Liver (tissue), 9 donors: ENCODE results near the gene SPATA4. TPM values are rescaled to one million over a fixed set of nuclear protein-coding genes. Genes with fewer than 3 reads are reported as not detected.

Experiments
- DNase-seq: peaks from one replicate; pipeline ENCODE4 v3.0.0-alpha.2; 2017; ENCODE audit warnings: low spot score
- H3K27ac ChIP-seq, 2 donors: one replicate each; pipeline ENCODE4 v1.7.0; 2013; ENCODE audit warnings: inconsistent platforms in 2 of 2, low read length in 2 of 2, control low read depth in 1 of 2, low read depth in 1 of 2, mild to moderate bottlenecking in 1 of 2
- H3K27me3 ChIP-seq, 4 donors: one replicate each; pipeline versions ENCODE4 v1.6.1 to v1.7.0; 2013; ENCODE audit warnings: low read length in 3 of 4, inconsistent platforms in 1 of 4, mild to moderate bottlenecking in 1 of 4, moderate library complexity in 1 of 4; ENCODE audit not compliant: control insufficient read depth in 4 of 4, insufficient read depth in 4 of 4
- H3K36me3 ChIP-seq, 4 donors: one replicate each; pipeline versions ENCODE4 v1.6.1 to v1.7.0; 2013; ENCODE audit warnings: low read length in 3 of 4, mild to moderate bottlenecking in 3 of 4, low read depth in 1 of 4, moderate library complexity in 1 of 4; ENCODE audit not compliant: control insufficient read depth in 4 of 4, insufficient read depth in 3 of 4
- H3K4me1 ChIP-seq, 4 donors: one replicate each; pipeline versions ENCODE4 v1.6.1 to v1.7.0; 2013; ENCODE audit warnings: low read length in 3 of 4, mild to moderate bottlenecking in 3 of 4, moderate library complexity in 1 of 4; ENCODE audit not compliant: control insufficient read depth in 4 of 4, insufficient read depth in 4 of 4
- H3K4me3 ChIP-seq, 3 donors: one replicate each; pipeline versions ENCODE4 v1.6.1 to v1.7.0; 2013; ENCODE audit warnings: low read length in 3 of 3, control low read depth in 1 of 3, low read depth in 1 of 3, mild to moderate bottlenecking in 1 of 3
- H3K9ac ChIP-seq, 2 donors: one replicate each; pipeline ENCODE4 v1.7.0; 2013; ENCODE audit warnings: low read length in 2 of 2, mild to moderate bottlenecking in 2 of 2, moderate library complexity in 2 of 2, control low read depth in 1 of 2, low read depth in 1 of 2
- H3K9me3 ChIP-seq, 4 donors: one replicate each; pipeline versions ENCODE4 v1.6.1 to v1.7.0; 2013; ENCODE audit warnings: low read length in 3 of 4; ENCODE audit not compliant: control insufficient read depth in 4 of 4
- EGR1 ChIP-seq, 2 donors: IDR thresholded peaks; 2 replicates each; pipeline ENCODE4 v1.6.1; 2016 to 2018; ENCODE audit warnings: antibody characterized with exemption in 2 of 2, low read depth in 2 of 2
- FOXA1 ChIP-seq: IDR thresholded peaks from 2 replicates; pipeline ENCODE4 v1.6.1; 2016; ENCODE audit warnings: antibody characterized with exemption
- FOXA2 ChIP-seq: IDR thresholded peaks from 2 replicates; pipeline ENCODE4 v1.6.1; 2016; ENCODE audit warnings: antibody characterized with exemption
- GABPA ChIP-seq, 2 donors: IDR thresholded peaks in 1 of 2; conservative IDR thresholded peaks in 1 of 2; 2 replicates each; pipeline ENCODE4 v1.6.1; 2016; ENCODE audit warnings: antibody characterized with exemption in 2 of 2, mild to moderate bottlenecking in 1 of 2, moderate library complexity in 1 of 2
- HNF4A ChIP-seq, 2 donors: conservative IDR thresholded peaks; 2 replicates each; pipeline ENCODE4 v1.6.1; 2016; ENCODE audit warnings: antibody characterized with exemption in 2 of 2, mild to moderate bottlenecking in 2 of 2
- HNF4G ChIP-seq: IDR thresholded peaks from 2 replicates; pipeline ENCODE4 v1.6.1; 2016; ENCODE audit warnings: antibody characterized with exemption
- JUND ChIP-seq, 2 donors: IDR thresholded peaks; 2 replicates each; pipeline ENCODE4 v1.6.1; 2016; ENCODE audit warnings: antibody characterized with exemption in 2 of 2
- NR2F2 ChIP-seq: IDR thresholded peaks from 2 replicates; pipeline ENCODE4 v1.6.1; 2016; ENCODE audit warnings: antibody characterized with exemption
- RAD21 ChIP-seq, 2 donors: IDR thresholded peaks; 2 replicates each; pipeline ENCODE4 v1.6.1; 2016; ENCODE audit warnings: antibody characterized with exemption in 2 of 2, mild to moderate bottlenecking in 2 of 2
- RXRA ChIP-seq, 2 donors: IDR thresholded peaks; 2 replicates each; pipeline ENCODE4 v1.6.1; 2017 to 2018; ENCODE audit warnings: antibody characterized with exemption in 2 of 2, mild to moderate bottlenecking in 1 of 2
- SP1 ChIP-seq: IDR thresholded peaks from 2 replicates; pipeline ENCODE4 v1.6.1; 2018; ENCODE audit warnings: antibody characterized with exemption, mild to moderate bottlenecking
- TAF1 ChIP-seq: conservative IDR thresholded peaks from 2 replicates; pipeline ENCODE4 v1.6.1; 2016; ENCODE audit warnings: antibody characterized with exemption, mild to moderate bottlenecking
- YY1 ChIP-seq: IDR thresholded peaks from 2 replicates; pipeline ENCODE4 v1.6.1; 2016; ENCODE audit warnings: antibody characterized with exemption, mild to moderate bottlenecking
- WGBS: extraction: QIAGEN DNeasy Blood & Tissue Kit; methylation state at CpG from one replicate; pipeline ENCODE4 v1.1.7; 2013; 5-methylcytosine and 5-hydroxymethylcytosine counted together
- polyA plus RNA-seq, 2 donors: library from polyadenylated mRNA; stranded (reverse) in 1 of 2; unstranded in 1 of 2; fragments of 200-250 nt in 1 of 2; fragments of >200 nt in 1 of 2; fragmentation: Nextera tagmentation in 1 of 2; extraction: Ambion mirVana in 1 of 2; gene quantifications; one replicate each; pipeline versions ENCODE4 v1.2.1 to v1.2.3, GENCODE V29; 2013 to 2015
- total RNA-seq, 2 donors: library from RNA; depleted of rRNA; stranded (reverse); fragments of >200 nt; gene quantifications; one replicate each; pipeline ENCODE4 v1.2.3, GENCODE V29; 2014
- TF ChIP-seq, protein P1 (sequence below): IDR thresholded peaks from 2 replicates; pipeline ENCODE4 v1.6.1; 2016; ENCODE audit warnings: antibody characterized with exemption, mild to moderate bottlenecking
- TF ChIP-seq, protein P2 (sequence below): IDR thresholded peaks from 2 replicates; pipeline ENCODE4 v1.6.1; 2016; ENCODE audit warnings: antibody characterized with exemption
- TF ChIP-seq, protein P3 (sequence below): fragments of 150-350 bp; IDR thresholded peaks from 2 replicates; pipeline ENCODE4 v1.5.1; 2017; ENCODE audit warnings: improper control_type of control experiment, low read depth, low read length; ENCODE audit not compliant: missing input control
- TF ChIP-seq, protein P4 (sequence below): IDR thresholded peaks from 2 replicates; pipeline ENCODE4 v1.6.1; 2016; ENCODE audit warnings: antibody characterized with exemption
- TF ChIP-seq, protein P5 (sequence below): IDR thresholded peaks from 2 replicates; pipeline ENCODE4 v1.6.1; 2016; ENCODE audit warnings: antibody characterized with exemption
- donor health status: healthy.
- donor health status: healthy.
- donor health status: healthy.
- donor health status: healthy.
- donor health status: healthy.

The SPATA4 gene
- total and polyA plus RNA-seq, 4 donors: 0.14 TPM; not detected in 3

DNA sequence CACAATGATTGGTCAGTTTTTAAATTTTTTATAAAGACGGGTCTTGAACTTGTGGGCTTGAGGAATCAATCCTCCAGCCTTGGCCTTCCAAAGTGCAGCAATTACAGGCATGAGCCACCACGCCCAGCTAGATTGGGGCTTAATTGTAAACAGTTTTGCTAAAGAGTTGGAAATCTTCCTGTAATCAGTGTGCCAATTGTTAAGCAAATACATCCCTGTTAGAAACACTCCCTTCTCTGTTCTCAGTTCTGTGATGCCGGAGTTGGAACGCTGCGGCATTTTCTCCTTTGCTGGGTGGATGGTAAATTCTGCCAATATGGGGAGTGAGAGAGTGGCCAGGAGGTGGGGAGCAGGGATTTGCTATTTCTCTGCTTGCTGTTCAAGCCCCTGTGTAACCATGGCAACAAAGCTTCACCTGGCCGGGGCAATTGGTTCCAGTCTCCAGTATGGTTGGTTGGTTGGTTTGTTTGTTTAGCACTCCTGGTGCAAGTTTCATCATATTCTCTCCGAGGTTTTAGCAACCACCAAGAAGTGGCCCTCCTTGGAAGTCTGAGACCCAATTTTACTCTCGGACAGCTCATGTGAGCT lies 3.0 kb upstream of the SPATA4 start:
- no peak for DNase-seq
- H3K27ac ChIP-seq: no peak overlapping the region
- H3K4me3 ChIP-seq: no peak overlapping the region
- H3K4me1 ChIP-seq: peaks cover 0 to 7% (median 3%) of the 10 kb centered on the region in 4 donors
- H3K9ac ChIP-seq: no peak overlapping the region
- WGBS: 74% methylated on average over 8 of the region's 8 CpGs
- H3K9me3 ChIP-seq: no peaks in the 10 kb centered on the region
- H3K36me3 ChIP-seq: no peaks in the 10 kb centered on the region
- TF ChIP-seq EGR1 (IDR thresholded peaks at IDR 0.05; ENCODE audit: low read depth in 2 of 2) (no peak), SP1 (no peak), FOXA1 (no peak), RAD21 (IDR thresholded peaks at IDR 0.05) (no peak), JUND (IDR thresholded peaks at IDR 0.05) (no peak), HNF4G (no peak), NR2F2 (no peak), GABPA (IDR thresholded peaks at IDR 0.05 in 1 of 2, conservative IDR thresholded peaks at IDR 0.05 in 1 of 2) (no peak), YY1 (no peak), RXRA (IDR thresholded peaks at IDR 0.05) (no peak), HNF4A (conservative IDR thresholded peaks at IDR 0.05) (no peak), FOXA2 (no peak), TAF1 (no peak)
- TF ChIP-seq, protein P1, sequence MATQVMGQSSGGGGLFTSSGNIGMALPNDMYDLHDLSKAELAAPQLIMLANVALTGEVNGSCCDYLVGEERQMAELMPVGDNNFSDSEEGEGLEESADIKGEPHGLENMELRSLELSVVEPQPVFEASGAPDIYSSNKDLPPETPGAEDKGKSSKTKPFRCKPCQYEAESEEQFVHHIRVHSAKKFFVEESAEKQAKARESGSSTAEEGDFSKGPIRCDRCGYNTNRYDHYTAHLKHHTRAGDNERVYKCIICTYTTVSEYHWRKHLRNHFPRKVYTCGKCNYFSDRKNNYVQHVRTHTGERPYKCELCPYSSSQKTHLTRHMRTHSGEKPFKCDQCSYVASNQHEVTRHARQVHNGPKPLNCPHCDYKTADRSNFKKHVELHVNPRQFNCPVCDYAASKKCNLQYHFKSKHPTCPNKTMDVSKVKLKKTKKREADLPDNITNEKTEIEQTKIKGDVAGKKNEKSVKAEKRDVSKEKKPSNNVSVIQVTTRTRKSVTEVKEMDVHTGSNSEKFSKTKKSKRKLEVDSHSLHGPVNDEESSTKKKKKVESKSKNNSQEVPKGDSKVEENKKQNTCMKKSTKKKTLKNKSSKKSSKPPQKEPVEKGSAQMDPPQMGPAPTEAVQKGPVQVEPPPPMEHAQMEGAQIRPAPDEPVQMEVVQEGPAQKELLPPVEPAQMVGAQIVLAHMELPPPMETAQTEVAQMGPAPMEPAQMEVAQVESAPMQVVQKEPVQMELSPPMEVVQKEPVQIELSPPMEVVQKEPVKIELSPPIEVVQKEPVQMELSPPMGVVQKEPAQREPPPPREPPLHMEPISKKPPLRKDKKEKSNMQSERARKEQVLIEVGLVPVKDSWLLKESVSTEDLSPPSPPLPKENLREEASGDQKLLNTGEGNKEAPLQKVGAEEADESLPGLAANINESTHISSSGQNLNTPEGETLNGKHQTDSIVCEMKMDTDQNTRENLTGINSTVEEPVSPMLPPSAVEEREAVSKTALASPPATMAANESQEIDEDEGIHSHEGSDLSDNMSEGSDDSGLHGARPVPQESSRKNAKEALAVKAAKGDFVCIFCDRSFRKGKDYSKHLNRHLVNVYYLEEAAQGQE: no peak
- TF ChIP-seq, protein P2, sequence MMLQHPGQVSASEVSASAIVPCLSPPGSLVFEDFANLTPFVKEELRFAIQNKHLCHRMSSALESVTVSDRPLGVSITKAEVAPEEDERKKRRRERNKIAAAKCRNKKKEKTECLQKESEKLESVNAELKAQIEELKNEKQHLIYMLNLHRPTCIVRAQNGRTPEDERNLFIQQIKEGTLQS: no peak
- TF ChIP-seq, protein P3, sequence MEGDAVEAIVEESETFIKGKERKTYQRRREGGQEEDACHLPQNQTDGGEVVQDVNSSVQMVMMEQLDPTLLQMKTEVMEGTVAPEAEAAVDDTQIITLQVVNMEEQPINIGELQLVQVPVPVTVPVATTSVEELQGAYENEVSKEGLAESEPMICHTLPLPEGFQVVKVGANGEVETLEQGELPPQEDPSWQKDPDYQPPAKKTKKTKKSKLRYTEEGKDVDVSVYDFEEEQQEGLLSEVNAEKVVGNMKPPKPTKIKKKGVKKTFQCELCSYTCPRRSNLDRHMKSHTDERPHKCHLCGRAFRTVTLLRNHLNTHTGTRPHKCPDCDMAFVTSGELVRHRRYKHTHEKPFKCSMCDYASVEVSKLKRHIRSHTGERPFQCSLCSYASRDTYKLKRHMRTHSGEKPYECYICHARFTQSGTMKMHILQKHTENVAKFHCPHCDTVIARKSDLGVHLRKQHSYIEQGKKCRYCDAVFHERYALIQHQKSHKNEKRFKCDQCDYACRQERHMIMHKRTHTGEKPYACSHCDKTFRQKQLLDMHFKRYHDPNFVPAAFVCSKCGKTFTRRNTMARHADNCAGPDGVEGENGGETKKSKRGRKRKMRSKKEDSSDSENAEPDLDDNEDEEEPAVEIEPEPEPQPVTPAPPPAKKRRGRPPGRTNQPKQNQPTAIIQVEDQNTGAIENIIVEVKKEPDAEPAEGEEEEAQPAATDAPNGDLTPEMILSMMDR: no peak
- TF ChIP-seq, protein P4, sequence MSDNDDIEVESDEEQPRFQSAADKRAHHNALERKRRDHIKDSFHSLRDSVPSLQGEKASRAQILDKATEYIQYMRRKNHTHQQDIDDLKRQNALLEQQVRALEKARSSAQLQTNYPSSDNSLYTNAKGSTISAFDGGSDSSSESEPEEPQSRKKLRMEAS: no peak
- TF ChIP-seq, protein P5, sequence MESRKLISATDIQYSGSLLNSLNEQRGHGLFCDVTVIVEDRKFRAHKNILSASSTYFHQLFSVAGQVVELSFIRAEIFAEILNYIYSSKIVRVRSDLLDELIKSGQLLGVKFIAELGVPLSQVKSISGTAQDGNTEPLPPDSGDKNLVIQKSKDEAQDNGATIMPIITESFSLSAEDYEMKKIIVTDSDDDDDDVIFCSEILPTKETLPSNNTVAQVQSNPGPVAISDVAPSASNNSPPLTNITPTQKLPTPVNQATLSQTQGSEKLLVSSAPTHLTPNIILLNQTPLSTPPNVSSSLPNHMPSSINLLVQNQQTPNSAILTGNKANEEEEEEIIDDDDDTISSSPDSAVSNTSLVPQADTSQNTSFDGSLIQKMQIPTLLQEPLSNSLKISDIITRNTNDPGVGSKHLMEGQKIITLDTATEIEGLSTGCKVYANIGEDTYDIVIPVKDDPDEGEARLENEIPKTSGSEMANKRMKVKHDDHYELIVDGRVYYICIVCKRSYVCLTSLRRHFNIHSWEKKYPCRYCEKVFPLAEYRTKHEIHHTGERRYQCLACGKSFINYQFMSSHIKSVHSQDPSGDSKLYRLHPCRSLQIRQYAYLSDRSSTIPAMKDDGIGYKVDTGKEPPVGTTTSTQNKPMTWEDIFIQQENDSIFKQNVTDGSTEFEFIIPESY: no peak
- H3K27me3 ChIP-seq: no peaks in the 10 kb centered on the region
